GDM1 (cell line): ENCODE data around the gene MEIS3.

ENCODE experiments used
- DNase-seq: peaks from one replicate; lab custom pipeline; 2025; lab: John Stamatoyannopoulos, UW

MEIS3 gene

GRCh38 chr19:47358936-47359335, 60.4 kb downstream of the MEIS3 start:
- no peak for DNase-seq

DNA sequence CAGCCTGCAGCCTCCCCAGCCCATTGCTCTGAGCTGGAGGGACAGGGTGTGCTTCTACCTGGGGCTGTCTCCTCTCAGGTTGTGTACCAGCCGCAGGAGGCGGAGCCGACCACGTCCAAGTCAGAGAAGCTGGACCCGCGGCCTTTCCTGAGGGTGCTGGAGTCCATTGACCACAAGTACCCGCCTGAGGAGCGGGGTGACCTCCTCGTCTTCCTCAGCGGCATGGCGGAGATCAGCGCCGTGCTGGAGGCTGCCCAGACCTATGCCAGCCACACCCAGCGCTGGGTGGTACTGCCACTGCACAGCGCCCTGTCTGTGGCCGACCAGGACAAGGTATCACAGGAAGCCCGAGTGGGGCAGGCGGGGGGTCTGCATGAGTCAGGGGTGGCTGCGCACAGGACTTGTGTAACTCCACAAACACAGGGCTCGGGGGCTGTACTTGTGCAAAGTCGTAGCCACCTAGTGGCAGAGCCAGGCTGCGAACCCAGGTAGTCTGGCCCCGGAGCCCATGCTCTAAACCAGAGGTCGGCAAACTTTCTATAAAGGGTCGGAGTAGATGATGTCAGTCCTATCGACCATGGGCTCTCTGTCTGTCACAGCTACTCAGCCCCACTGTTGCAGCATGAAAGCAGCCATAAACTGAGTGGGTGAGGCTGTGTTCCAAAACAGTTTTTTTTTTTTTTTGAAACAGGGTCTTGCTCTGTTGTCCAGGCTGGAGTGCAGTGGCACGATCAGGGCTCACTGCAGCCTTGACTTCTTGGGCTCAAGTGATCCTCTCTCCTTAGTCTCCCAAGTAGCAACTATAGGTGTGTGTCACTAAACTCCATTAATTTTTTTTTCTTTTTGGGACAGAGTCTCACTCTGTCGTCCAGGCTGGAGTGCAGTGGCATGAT, 61.3 kb downstream of the MEIS3 start:
- no peak for DNase-seq

GRCh38 chr19:47356900-47357299, 62.4 kb downstream of the MEIS3 start:
- DNase-seq = no peak

DNA sequence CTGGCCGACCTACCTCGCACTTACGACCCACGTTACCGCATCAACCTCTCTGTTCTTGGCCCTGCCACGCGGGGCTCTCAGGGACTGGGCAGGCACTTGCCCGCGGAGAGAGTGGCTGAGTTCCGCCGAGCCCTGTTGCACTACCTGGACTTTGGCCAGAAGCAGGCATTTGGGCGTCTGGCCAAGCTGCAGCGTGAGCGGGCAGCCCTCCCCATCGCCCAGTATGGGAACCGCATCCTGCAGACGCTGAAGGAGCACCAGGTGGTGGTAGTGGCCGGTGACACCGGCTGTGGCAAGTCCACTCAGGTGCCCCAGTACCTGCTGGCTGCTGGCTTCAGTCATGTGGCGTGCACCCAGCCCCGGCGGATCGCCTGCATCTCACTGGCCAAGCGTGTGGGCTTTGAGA, 66.0 kb downstream of the MEIS3 start:
- DNase-seq = no peak
